Peyer's patch (tissue), 4 donors: Measurements from ENCODE around the gene EPG5.

Source experiments
- POLR2A ChIP-seq, 2 donors: fragments of 450-650 bp; IDR thresholded peaks; one replicate each; pipeline ENCODE4 v1.5.1; 2017; ENCODE audit warnings: antibody characterized with exemption in 2 of 2, mild to moderate bottlenecking in 2 of 2, moderate library complexity in 2 of 2
- TF ChIP-seq, protein P1 (sequence below), 6 experiments: fragments of 450-650 bp in 4 of 6; fragments of 200-600 bp in 2 of 6; sonication (generic) in 1 of 6; IDR thresholded peaks; one replicate each; pipeline ENCODE4 v1.5.1; 2017 to 2019; ENCODE audit warnings: antibody characterized with exemption in 6 of 6, mild to moderate bottlenecking in 3 of 6, moderate library complexity in 1 of 6

DNA sequence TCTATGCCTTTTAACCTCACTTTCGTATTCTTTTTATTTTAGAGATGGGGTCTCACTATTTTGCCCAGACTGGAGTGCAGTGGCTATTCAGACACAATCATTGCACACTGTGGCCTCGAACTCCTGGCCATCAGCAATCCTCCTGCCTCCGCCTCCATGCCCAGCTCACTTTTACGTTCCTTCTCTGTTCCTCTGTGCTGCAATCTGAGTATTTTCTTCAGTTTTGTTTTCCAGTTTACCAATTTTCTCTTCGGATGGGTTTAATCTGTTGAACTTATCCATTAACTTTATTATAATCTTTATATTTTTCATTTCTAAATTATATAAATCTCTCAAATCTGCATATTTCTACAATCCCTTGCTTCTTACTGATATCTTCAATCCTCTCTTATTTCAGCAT, 103.0 kb downstream of the EPG5 start:
- TF ChIP-seq, protein P1, sequence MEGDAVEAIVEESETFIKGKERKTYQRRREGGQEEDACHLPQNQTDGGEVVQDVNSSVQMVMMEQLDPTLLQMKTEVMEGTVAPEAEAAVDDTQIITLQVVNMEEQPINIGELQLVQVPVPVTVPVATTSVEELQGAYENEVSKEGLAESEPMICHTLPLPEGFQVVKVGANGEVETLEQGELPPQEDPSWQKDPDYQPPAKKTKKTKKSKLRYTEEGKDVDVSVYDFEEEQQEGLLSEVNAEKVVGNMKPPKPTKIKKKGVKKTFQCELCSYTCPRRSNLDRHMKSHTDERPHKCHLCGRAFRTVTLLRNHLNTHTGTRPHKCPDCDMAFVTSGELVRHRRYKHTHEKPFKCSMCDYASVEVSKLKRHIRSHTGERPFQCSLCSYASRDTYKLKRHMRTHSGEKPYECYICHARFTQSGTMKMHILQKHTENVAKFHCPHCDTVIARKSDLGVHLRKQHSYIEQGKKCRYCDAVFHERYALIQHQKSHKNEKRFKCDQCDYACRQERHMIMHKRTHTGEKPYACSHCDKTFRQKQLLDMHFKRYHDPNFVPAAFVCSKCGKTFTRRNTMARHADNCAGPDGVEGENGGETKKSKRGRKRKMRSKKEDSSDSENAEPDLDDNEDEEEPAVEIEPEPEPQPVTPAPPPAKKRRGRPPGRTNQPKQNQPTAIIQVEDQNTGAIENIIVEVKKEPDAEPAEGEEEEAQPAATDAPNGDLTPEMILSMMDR (IDR thresholded peaks at IDR 0.05), result no peak
- TF ChIP-seq POLR2A (IDR thresholded peaks at IDR 0.05), result no peak
